K562 (cell line): ENCODE results near the gene BRCA1. TPM values are rescaled to one million over a fixed set of nuclear protein-coding genes. Genes with fewer than 3 reads are reported as not detected.
A peak's percentile ranks its signal among the peaks of the same experiment; 100 is the strongest.

ENCODE experiments used
- AFF1 ChIP-seq, 2 experiments: fragments of 450-650 bp; IDR thresholded peaks; 2 replicates each; pipeline ENCODE4 v1.6.1; 2018; ENCODE audit warnings: mild to moderate bottlenecking in 2 of 2, low read depth in 1 of 2; ENCODE audit not compliant: partially characterized antibody in 2 of 2
- ATF3 ChIP-seq, 2 experiments: fragments of 450-650 bp in 1 of 2; sonication (generic) in 1 of 2; formaldehyde crosslinking in 1 of 2; IDR thresholded peaks in 1 of 2; conservative IDR thresholded peaks in 1 of 2; 2 replicates each; pipeline versions ENCODE4 v1.6.1 to v1.8.1; 2016 to 2023; ENCODE audit warnings: mild to moderate bottlenecking in 2 of 2, moderate library complexity in 2 of 2, inconsistent platforms in 1 of 2, missing genetic modification reagents in 1 of 2
- BACH1 ChIP-seq: fragments of 200-800 bp; sonication (Bioruptor generic); IDR thresholded peaks from 2 replicates; pipeline ENCODE4 v1.6.1; 2016; ENCODE audit warnings: missing genetic modification characterization, missing compliant biosample characterization
- BRCA1 ChIP-seq, 2 experiments: fragments of 450-650 bp in 1 of 2; sonication (generic) in 1 of 2; formaldehyde crosslinking in 1 of 2; IDR thresholded peaks; 2 replicates each; pipeline versions ENCODE4 v1.5.0 to v1.6.1; 2017 to 2020; ENCODE audit warnings: mild to moderate bottlenecking in 1 of 2, missing genetic modification reagents in 1 of 2
- ELF2 ChIP-seq: fragments of 250-450 bp; sonication (Bioruptor Pico); IDR thresholded peaks from 2 replicates; pipeline ENCODE4 v1.5.0; 2021; ENCODE audit warnings: mild to moderate bottlenecking
- ETV6 ChIP-seq, 3 experiments: fragments of 150-350 bp in 1 of 3; sonication (generic) in 1 of 3; formaldehyde crosslinking in 1 of 3; IDR thresholded peaks; 2 replicates each; pipeline versions ENCODE4 v1.6.1 to v1.8.0; 2014 to 2022; ENCODE audit warnings: borderline replicate concordance in 2 of 3, low read depth in 2 of 3, antibody characterized with exemption in 1 of 3, low read length in 1 of 3, mild to moderate bottlenecking in 1 of 3, missing genetic modification reagents in 1 of 3
- HDGF ChIP-seq: fragments of 450-650 bp; IDR thresholded peaks from 2 replicates; pipeline ENCODE4 v1.6.1; 2016
- HNRNPL ChIP-seq: fragments of 200-400 bp; formaldehyde crosslinking; IDR thresholded peaks from 2 replicates; pipeline ENCODE4 v1.6.1; 2017; ENCODE audit warnings: low read depth, mild to moderate bottlenecking, low read length
- KDM1A ChIP-seq, 2 experiments: fragments of 450-650 bp; IDR thresholded peaks; 2 replicates each; pipeline ENCODE4 v1.6.1; 2016; ENCODE audit warnings: mild to moderate bottlenecking in 2 of 2
- L3MBTL2 ChIP-seq: fragments of 450-650 bp; IDR thresholded peaks from 2 replicates; pipeline ENCODE4 v1.6.1; 2016; ENCODE audit warnings: mild to moderate bottlenecking, moderate library complexity
- SMARCB1 ChIP-seq: IDR thresholded peaks from 2 replicates; pipeline ENCODE4 v1.6.1; 2011; ENCODE audit warnings: improper control_type of control experiment, low read depth; ENCODE audit not compliant: insufficient read length
- TCFL5 ChIP-seq: fragments of 250-450 bp; sonication (Bioruptor Pico); conservative IDR thresholded peaks from 2 replicates; pipeline ENCODE4 v1.6.1; 2021; ENCODE audit warnings: mild to moderate bottlenecking, moderate library complexity, matching md5 sums
- U2AF2 ChIP-seq: fragments of 200-400 bp; formaldehyde crosslinking; optimal IDR thresholded peaks from 2 replicates; pipeline ENCODE3; 2017; ENCODE audit warnings: low read depth, mild to moderate bottlenecking, low read length
- ZNF589 ChIP-seq: fragments of 200-800 bp; sonication (Bioruptor generic); IDR thresholded peaks from 2 replicates; pipeline ENCODE4 v1.6.1; 2016; ENCODE audit warnings: low read depth, missing genetic modification characterization, missing compliant biosample characterization
- ZNF764 ChIP-seq: fragments of 250-450 bp; sonication (Bioruptor Pico); IDR thresholded peaks from 2 replicates; pipeline ENCODE4 v1.4.0; 2020; ENCODE audit warnings: low read depth, mild to moderate bottlenecking, moderate library complexity
- polyA plus RNA-seq, 8 experiments: library from polyadenylated mRNA; depleted of rRNA in 4 of 8; stranded (reverse) in 5 of 8; unstranded in 3 of 8; fragments of >200 nt; fragmentation: Nextera tagmentation in 2 of 8; fragmentation: Illumina TruSeq in 1 of 8; extraction: Ambion mirVana in 2 of 8; extraction: Trizol in 1 of 8; gene quantifications; 2 replicates each; pipeline versions ENCODE4 v1.2.1 to v1.2.3, GENCODE V29; 2011 to 2014; ENCODE audit warnings: inconsistent platforms in 1 of 8, missing spikeins in 1 of 8
- total RNA-seq, 7 experiments: library from RNA; depleted of rRNA in 6 of 7; stranded (reverse); fragments of >200 nt in 6 of 7; fragmentation: Illumina TruSeq in 2 of 7; extraction: Trizol in 2 of 7; gene quantifications; 2 replicates each; pipeline versions ENCODE4 v1.2.1 to v1.2.3, GENCODE V29; 2011 to 2021; ENCODE audit warnings: low replicate concordance in 1 of 7
- TF ChIP-seq, protein P1 (sequence below): fragments of 450-650 bp; IDR thresholded peaks from one replicate; pipeline ENCODE4 v1.6.1; 2018; ENCODE audit warnings: mild to moderate bottlenecking, moderate library complexity; ENCODE audit not compliant: partially characterized antibody

Gene BRCA1
- total and polyA plus RNA-seq, 9 of the 15 experiments (the other 6 are each of a cell fraction or from before 2014, with no cell fraction given), result 25.9 to 95.3 (median 62.3) TPM

DNA sequence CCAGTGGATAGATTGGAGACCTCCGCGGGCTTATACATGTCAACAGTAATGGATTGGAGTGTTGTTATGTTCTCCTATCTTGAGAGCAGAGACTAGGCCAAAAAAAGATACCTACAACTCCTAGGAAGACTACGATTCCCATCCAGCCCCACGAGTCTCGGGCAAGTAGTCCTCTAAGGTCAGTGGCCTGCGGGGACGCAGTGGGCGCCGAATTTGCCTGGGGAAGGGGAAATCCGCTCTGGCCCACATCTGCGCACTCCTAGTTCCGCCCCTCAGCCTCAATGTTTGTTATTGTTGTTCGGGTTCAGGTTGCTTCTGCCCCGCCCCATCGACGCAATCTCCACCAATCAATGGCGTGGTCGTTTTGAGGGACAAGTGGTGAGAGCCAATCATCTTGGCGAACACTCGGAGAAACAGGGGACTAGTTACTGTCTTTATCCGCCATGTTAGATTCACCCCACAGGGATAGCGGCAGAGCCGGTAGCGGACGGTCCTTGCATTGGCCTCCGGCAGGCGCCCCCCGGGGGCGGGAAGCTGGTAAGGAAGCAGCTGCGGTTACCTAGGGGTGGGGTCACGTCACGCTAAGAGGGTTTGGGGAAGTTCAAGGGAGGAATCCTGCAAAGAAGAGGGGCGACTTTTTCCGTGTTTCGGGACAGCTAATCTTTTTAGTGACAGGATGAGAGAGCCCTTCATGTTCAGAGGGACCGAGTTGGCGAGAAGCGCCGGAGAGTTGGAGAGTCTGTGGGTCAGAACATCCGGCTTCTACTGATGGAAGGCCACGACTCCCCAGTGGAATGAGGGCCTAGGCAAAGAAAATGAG lies 45.8 kb upstream of the BRCA1 start, which contains the start of gene NBR1 (continued):
- TF ChIP-seq AFF1 (IDR thresholded peaks at IDR 0.05; ENCODE audit: low read depth in 1 of 2, partially characterized antibody in 2 of 2) (peak in 1 of 2 experiments; percentile 87), HDGF (0 out of 2 replicates have a peak, but pooled peaks have one; percentile 8), KDM1A (IDR thresholded peaks at IDR 0.05) (no peak), ELF2 (0 out of 2 replicates have a peak, but pooled peaks have one; percentile 14), ATF3 (IDR thresholded peaks at IDR 0.05) (no peak), ATF3 (CRISPR knock-in tag; conservative IDR thresholded peaks at IDR 0.05) (no peak), ZNF764 (CRISPR knock-in tag) (no peak), SMARCB1 (no peak), TCFL5 (no peak), ETV6 (IDR thresholded peaks at IDR 0.05; ENCODE audit: borderline replicate concordance in 1 of 2, low read depth in 2 of 2, low read length in 1 of 2) (peak in 1 of 2 experiments; percentile 40; a peak in 1 of 4 replicates), ETV6 (CRISPR knock-in tag; IDR thresholded peaks at IDR 0.05; ENCODE audit: borderline replicate concordance) (no peak), HNRNPL (no peak), BRCA1 (IDR thresholded peaks at IDR 0.05) (no peak), BRCA1 (CRISPR knock-in tag; IDR thresholded peaks at IDR 0.05) (no peak), BACH1 (no peak), L3MBTL2 (peak; percentile 25; the same call in 1 of the 2 replicates), ZNF589 (CRISPR knock-in tag) (no peak; the same call in 1 of the 2 replicates), U2AF2 (no peak)
- TF ChIP-seq, protein P1, sequence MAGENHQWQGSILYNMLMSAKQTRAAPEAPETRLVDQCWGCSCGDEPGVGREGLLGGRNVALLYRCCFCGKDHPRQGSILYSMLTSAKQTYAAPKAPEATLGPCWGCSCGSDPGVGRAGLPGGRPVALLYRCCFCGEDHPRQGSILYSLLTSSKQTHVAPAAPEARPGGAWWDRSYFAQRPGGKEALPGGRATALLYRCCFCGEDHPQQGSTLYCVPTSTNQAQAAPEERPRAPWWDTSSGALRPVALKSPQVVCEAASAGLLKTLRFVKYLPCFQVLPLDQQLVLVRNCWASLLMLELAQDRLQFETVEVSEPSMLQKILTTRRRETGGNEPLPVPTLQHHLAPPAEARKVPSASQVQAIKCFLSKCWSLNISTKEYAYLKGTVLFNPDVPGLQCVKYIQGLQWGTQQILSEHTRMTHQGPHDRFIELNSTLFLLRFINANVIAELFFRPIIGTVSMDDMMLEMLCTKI, result no peak
